OCI-LY7 (cell line): ENCODE measurements around the gene PPFIA3. TPM values are rescaled to one million over a fixed set of nuclear protein-coding genes. Genes with fewer than 3 reads are reported as not detected.
A peak's percentile ranks its signal among the peaks of the same experiment; 100 is the strongest.

Experiments
- Bru-seq: library from RNA; stranded (reverse); fragments of 400-500 nt; gene quantifications from one replicate; lab custom pipeline; 2021; lab: Mats Ljungman, UMichigan
- BruChase-seq, 2 experiments: library from RNA; stranded (reverse); fragments of 400-500 nt; gene quantifications; one replicate each; lab custom pipeline; 2021; lab: Mats Ljungman, UMichigan
- BruUV-seq: library from RNA; stranded (reverse); fragments of 400-500 nt; replicated peaks from 2 replicates; lab custom pipeline; 2021; lab: Mats Ljungman, UMichigan
- CTCF ChIA-PET: fragments of 300-600 bp; sonication (Branson Sonifier 250); formaldehyde crosslinking; loops from one replicate; lab custom pipeline; 2022; ENCODE audit warnings: antibody characterized with exemption; ENCODE audit not compliant: unreplicated experiment; lab: Charles Lee
- POLR2A ChIA-PET: fragments of 300-600 bp; sonication (Branson Sonifier 250); formaldehyde crosslinking; loops from one replicate; lab custom pipeline; 2022; ENCODE audit warnings: antibody characterized with exemption; lab: Charles Lee
- DNase-seq: peaks from one replicate; pipeline ENCODE4 v3.0.0-alpha.2; 2015; ENCODE audit warnings: low spot score
- H2AFZ ChIP-seq: fragments of 200-600 bp; sonication (generic), shearing (Covaris generic); 2 replicates; pipeline ENCODE4 v1.6.1; 2014; ENCODE audit warnings: mild to moderate bottlenecking, antibody characterized with exemption, low read length, moderate library complexity
- H3K27ac ChIP-seq: fragments of 200-600 bp; sonication (generic); 2 replicates; pipeline ENCODE4 v1.5.1; 2014; ENCODE audit warnings: mixed run types, low read depth, mild to moderate bottlenecking, moderate library complexity, low read length, inconsistent platforms; ENCODE audit not compliant: poor library complexity, severe bottlenecking
- H3K36me3 ChIP-seq: fragments of 200-600 bp; sonication (generic); 2 replicates; pipeline ENCODE4 v1.6.1; 2014; ENCODE audit warnings: mild to moderate bottlenecking, antibody characterized with exemption, low read length, moderate library complexity, mixed read lengths; ENCODE audit not compliant: insufficient read depth
- H3K4me1 ChIP-seq: fragments of 200-600 bp; sonication (generic); 2 replicates; pipeline ENCODE4 v1.5.1; 2014; ENCODE audit warnings: mild to moderate bottlenecking, low read length; ENCODE audit not compliant: insufficient read depth, poor library complexity, severe bottlenecking
- H3K4me2 ChIP-seq: fragments of 200-600 bp; sonication (generic); 2 replicates; pipeline ENCODE4 v1.6.1; 2014; ENCODE audit warnings: mild to moderate bottlenecking, low read length
- H3K4me3 ChIP-seq: fragments of 200-600 bp; sonication (generic); 2 replicates; pipeline ENCODE4 v1.5.1; 2014; ENCODE audit warnings: mild to moderate bottlenecking, low read depth, low read length; ENCODE audit not compliant: poor library complexity, severe bottlenecking
- H3K79me2 ChIP-seq: fragments of 200-600 bp; sonication (generic); 2 replicates; pipeline ENCODE4 v1.6.1; 2016; ENCODE audit warnings: low read depth, mild to moderate bottlenecking, low read length, moderate library complexity, mixed read lengths; ENCODE audit not compliant: insufficient read depth
- H3K9me2 ChIP-seq: fragments of 200-600 bp; sonication (generic); 2 replicates; pipeline ENCODE4 v1.6.1; 2016; ENCODE audit warnings: mild to moderate bottlenecking, low read length, mixed read lengths; ENCODE audit not compliant: insufficient read depth
- H3K9me3 ChIP-seq: fragments of 200-600 bp; sonication (generic); 2 replicates; pipeline ENCODE4 v1.6.1; 2014; ENCODE audit warnings: mild to moderate bottlenecking, mixed run types, low read length, mixed read lengths
- H4K20me1 ChIP-seq: fragments of 200-600 bp; sonication (generic); 2 replicates; pipeline ENCODE4 v1.6.1; 2014; ENCODE audit warnings: mild to moderate bottlenecking, antibody characterized with exemption, low read length, moderate library complexity, mixed read lengths; ENCODE audit not compliant: insufficient read depth
- EZH2phosphoT487 ChIP-seq: fragments of 200-600 bp; sonication (generic); IDR thresholded peaks from 2 replicates; pipeline ENCODE4 v1.6.1; 2018; ENCODE audit warnings: low read depth, borderline replicate concordance, mild to moderate bottlenecking, mixed run types, antibody characterized with exemption, low read length, moderate library complexity, mixed read lengths
- intact Hi-C: fragments of 100-400 bp; cut with micrococcal nuclease; formaldehyde crosslinking; loops from one replicate; pipeline ENCODE4 v1.10.0; 2022; ENCODE audit not compliant: unreplicated experiment
- long read RNA-seq: library from polyadenylated mRNA; stranded (forward); transcript quantifications from one replicate; pipeline ENCODE4 v2.0.0, GENCODE V29; 2022
- total RNA-seq, 2 experiments: library from RNA; depleted of rRNA in 1 of 2; stranded (reverse); fragments of >200 nt in 1 of 2; shearing (Covaris generic) in 1 of 2; gene quantifications; 2 replicates each; pipeline ENCODE4 v1.2.3, GENCODE V29; 2014 to 2022
- TF ChIP-seq, protein P1 (sequence below): fragments of 200-600 bp; sonication (generic); conservative IDR thresholded peaks from 2 replicates; pipeline ENCODE4 v1.5.1; 2014; ENCODE audit warnings: mild to moderate bottlenecking, antibody characterized with exemption, low read length, moderate library complexity, mixed read lengths

The PPFIA3 gene
- total RNA-seq (2014; rRNA removed; shearing (Covaris generic)) (17.1 and 21.2 TPM in 2 replicates), total RNA-seq (2022) (16.2 and 17.8 TPM in 2 replicates), Bru-seq, nascent RNA (percentile 40 among the genes with signal in this experiment), BruChase-seq, experiment 1, labeled RNA remaining after a 6-hour chase (percentile 45 among the genes with signal in this experiment), BruChase-seq, experiment 2, labeled RNA remaining after a 2-hour chase (percentile 44 among the genes with signal in this experiment)
- long read RNA-seq, partial matches to known transcripts, result 6 of 15 reads
- long read RNA-seq, other reads (novel, unspliced or antisense), result 8 of 15 reads

DNA sequence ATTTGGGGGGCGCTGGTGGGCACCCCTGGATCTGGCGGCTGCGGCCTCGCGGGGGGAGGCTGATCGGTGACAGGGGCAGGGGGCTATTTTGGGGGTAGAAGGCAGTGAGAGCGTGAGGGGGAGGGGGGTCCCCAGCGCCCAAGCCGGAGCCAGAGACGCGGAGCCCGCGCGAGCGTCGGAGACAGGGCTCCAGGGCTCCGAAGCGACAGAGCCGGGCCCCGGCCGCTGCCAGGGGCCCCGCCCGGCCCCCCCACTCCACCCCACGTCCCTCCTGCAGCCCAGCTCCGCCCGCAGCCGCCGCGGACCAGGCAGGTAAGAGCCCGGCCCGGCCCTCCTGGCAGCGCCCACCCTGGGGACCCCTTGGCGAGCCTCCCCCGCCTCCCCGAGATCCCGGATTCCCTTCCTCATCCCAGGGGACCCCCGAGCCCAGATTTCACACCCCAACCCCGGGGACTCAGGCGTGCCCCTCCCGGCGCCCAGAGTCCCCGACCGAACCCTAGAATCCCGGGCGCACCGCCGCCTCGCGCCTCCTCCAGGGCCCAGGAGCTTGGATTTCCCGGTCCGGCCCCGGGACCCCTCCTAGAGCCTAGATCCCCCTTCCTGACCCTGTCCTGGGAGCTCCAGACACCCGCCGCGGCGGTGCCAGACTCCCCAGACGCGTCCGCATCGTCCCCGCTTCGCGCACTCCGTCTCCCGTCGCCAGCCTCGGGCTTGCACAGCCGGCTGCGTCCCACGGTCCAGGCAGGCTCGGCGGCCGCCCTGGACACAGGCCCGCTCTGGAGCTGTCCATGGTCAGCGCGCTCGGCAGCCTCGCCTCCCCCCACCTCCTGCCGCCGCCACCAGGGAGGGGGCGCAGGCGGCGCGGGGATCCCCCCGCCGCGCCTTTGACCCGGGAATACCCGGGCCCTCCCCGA is at the start of gene PPFIA3:
Gene PPFIA3, plus strand, starts transcription at position 134 of the 914 bp plus-strand sequence. CDS start 8,330 bp downstream, outside the sequence.
- no peaks in the 10 kb centered on the region for H3K9me2 ChIP-seq
- H3K27ac ChIP-seq, result peak within 1 kb of the TSS; percentile 63
- H3K4me3 ChIP-seq, result peak within 1 kb of the TSS; percentile 79
- H3K9me3 ChIP-seq, result no peaks in the 10 kb centered on the region
- H3K79me2 ChIP-seq, result no peaks in the 10 kb centered on the region
- H3K4me2 ChIP-seq, result peak within 1 kb of the TSS; percentile 93
- no TSS peak for BruUV-seq
- H3K4me1 ChIP-seq, result peaks cover 23% of the 10 kb centered on the region
- TF ChIP-seq, protein P1, sequence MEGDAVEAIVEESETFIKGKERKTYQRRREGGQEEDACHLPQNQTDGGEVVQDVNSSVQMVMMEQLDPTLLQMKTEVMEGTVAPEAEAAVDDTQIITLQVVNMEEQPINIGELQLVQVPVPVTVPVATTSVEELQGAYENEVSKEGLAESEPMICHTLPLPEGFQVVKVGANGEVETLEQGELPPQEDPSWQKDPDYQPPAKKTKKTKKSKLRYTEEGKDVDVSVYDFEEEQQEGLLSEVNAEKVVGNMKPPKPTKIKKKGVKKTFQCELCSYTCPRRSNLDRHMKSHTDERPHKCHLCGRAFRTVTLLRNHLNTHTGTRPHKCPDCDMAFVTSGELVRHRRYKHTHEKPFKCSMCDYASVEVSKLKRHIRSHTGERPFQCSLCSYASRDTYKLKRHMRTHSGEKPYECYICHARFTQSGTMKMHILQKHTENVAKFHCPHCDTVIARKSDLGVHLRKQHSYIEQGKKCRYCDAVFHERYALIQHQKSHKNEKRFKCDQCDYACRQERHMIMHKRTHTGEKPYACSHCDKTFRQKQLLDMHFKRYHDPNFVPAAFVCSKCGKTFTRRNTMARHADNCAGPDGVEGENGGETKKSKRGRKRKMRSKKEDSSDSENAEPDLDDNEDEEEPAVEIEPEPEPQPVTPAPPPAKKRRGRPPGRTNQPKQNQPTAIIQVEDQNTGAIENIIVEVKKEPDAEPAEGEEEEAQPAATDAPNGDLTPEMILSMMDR, result no peak
- TF ChIP-seq EZH2phosphoT487, result no peak; the same call in 1 of the 2 replicates
- CTCF ChIA-PET, result no interaction called here
- no peaks in the 10 kb centered on the region for H3K36me3 ChIP-seq
- no peak for DNase-seq
- H2AFZ ChIP-seq, result peak within 1 kb of the TSS; percentile 82
- POLR2A ChIA-PET, result no interaction called here
- intact Hi-C loops, result loop anchor here (5.0 kb wide), 1 partner anchor 88 kb away; no protein-coding TSS in a partner anchor
- no peaks in the 10 kb centered on the region for H4K20me1 ChIP-seq

DNA sequence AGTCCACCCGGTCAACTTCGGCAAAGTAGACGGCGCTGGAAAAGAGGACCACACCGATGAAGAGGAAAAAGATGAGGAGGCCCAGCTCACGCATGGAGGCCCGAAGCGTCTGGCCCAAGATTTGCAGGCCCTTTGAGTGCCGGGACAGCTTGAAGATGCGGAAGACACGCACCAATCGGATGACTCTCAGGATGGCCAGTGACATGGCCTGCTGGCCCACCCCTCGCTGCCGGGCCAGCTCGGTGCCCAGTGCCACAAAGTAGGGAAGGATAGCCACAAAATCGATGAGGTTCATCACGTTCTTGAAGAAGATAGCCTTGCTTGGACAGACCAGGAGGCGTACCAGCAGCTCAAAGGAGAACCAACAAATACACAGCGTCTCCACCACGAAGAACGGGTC is 48.9 kb upstream of the PPFIA3 start:
- no peak for TF ChIP-seq EZH2phosphoT487
- TF ChIP-seq, protein P1, result no peak
- no peaks in the 10 kb centered on the region for H3K36me3 ChIP-seq
- no peak overlapping the region for H3K4me3 ChIP-seq
- H3K4me1 ChIP-seq, result no peaks in the 10 kb centered on the region
- H3K4me2 ChIP-seq, result no peak overlapping the region
- POLR2A ChIA-PET, result no interaction called here
- intact Hi-C loops, result no loop called here
- CTCF ChIA-PET, result no interaction called here
- no peaks in the 10 kb centered on the region for H3K9me2 ChIP-seq
- no peaks in the 10 kb centered on the region; the same call in 1 of the 2 replicates for H4K20me1 ChIP-seq
- no peaks in the 10 kb centered on the region for H3K9me3 ChIP-seq
- H3K79me2 ChIP-seq, result no peaks in the 10 kb centered on the region
- no peak overlapping the region for H3K27ac ChIP-seq
- H2AFZ ChIP-seq, result no peak overlapping the region
- DNase-seq, result no peak
- no TSS peak for BruUV-seq
